SK-N-DZ (cell line): ENCODE data around the gene ZNF460. TPM values are rescaled to one million over a fixed set of nuclear protein-coding genes. Genes with fewer than 3 reads are reported as not detected.
"Not testable (repeated sequence)": the region's sequence is repeated elsewhere in the genome, so short reads cannot be mapped to it uniquely, and the experiment has no call there.

ENCODE experiments used
- DNase-seq: peaks from one replicate; pipeline ENCODE4 v3.0.0-alpha.2; 2015; ENCODE audit warnings: low spot score
- polyA plus RNA-seq, 2 experiments: library from polyadenylated mRNA; depleted of rRNA; stranded (reverse); fragments of >200 nt; gene quantifications; 2 replicates each; pipeline ENCODE4 v1.2.3, GENCODE V29; 2014

Gene ZNF460
- polyA plus RNA-seq (2014; cell fraction: cytosol; rRNA removed), result 4.7 and 11.5 TPM in 2 replicates
- 3.7 and 3.8 TPM in 2 replicates for polyA plus RNA-seq (2014; cell fraction: nucleus; rRNA removed)

DNA sequence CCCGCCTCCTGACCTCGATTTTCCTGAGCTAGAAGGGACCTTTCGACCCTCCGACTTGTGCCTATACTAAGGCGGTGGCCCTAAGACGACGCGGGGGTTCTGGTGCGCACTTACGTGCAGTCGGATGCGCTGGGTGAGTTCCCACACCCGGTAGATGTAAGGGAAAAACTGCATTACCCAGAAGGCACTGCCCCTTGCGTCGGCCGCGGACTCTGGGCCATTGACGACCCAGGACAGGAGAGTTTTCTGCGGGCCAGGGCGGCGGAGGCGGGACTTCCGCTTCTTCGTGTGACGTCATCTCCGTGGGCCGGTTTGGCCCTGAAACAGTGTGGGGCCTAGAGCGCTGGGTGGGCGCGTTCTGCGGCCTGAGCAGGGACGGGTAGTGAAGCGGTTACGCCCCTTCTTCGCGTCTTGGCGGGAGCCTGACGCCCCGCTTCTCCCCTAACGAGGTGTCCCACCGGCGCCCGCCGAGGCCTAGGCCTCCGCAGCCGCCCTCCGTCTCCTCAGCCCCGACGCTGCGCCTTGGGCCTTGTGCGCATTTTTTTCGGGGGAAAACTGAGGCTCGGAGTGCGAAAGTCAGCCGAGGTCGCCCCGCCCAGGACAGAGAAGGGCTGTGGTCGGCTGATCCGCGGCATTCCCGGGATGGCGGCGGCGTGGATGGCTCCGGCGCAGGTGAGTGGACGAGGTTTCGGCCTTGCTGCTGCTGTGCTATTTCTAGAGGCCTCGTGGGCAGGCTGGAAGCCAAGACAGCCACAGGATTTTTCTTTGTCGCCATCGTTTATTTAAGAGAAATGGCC, at the start of gene ZNF460:
Gene ZNF460, plus strand, starts transcription at position 321 of the 797 bp plus-strand sequence. Its CDS starts 322 bp downstream, at position 643.
- DNase-seq, result peak; percentile 93

DNA sequence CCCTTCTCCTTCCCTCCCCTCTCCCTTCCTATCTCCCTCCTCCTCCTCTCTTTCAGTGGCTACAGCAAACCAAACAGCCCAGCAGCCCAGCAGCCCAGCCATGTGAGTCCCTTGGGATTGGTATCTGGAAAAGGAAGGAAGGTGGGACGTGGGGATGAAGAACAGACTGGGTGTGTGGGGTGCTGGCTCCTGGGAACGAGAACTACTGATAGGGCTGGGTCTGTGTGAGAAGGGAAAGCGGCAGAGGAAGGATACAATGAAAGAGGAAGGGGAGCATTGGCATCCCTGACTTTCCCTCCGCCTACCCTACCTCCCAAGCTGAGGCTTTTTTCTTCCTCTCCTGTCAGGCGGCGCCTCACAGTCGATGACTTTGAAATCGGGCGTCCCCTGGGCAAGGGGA, 48.6 kb upstream of the ZNF460 start:
- DNase-seq, result no peak

DNA sequence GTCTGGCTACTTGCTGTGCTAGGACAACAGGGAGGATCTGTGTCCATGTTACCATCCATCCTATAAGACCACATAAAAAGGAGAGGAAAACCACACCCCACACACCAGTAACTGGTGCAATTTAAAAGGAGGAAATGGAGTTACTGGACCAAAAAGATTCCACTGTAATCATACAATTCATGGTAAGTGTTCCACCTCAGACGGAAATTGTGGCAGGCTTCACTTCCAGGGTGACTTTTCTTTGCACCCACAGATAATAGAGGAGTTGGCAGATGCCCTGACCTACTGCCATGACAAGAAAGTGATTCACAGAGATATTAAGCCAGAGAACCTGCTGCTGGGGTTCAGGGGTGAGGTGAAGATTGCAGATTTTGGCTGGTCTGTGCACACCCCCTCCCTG, 47.1 kb upstream of the ZNF460 start:
- DNase-seq, result no peak

DNA sequence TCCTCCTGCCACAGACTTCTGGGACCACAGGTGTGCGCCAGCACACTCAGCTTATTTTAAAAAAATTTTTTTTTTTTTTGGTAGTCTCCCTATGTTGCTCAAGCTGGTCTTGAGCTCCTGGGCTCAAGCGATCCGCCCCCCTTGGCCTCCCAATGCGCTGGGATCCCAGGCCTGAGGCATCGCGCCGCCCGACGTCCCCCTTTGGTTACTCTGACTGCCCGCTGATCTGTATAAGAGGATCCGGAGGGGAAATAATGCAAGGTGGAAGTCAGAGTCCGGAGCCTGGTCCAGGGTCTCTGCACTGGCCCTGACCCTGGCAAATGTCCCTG, 40.3 kb upstream of the ZNF460 start:
- DNase-seq, result no peak

DNA sequence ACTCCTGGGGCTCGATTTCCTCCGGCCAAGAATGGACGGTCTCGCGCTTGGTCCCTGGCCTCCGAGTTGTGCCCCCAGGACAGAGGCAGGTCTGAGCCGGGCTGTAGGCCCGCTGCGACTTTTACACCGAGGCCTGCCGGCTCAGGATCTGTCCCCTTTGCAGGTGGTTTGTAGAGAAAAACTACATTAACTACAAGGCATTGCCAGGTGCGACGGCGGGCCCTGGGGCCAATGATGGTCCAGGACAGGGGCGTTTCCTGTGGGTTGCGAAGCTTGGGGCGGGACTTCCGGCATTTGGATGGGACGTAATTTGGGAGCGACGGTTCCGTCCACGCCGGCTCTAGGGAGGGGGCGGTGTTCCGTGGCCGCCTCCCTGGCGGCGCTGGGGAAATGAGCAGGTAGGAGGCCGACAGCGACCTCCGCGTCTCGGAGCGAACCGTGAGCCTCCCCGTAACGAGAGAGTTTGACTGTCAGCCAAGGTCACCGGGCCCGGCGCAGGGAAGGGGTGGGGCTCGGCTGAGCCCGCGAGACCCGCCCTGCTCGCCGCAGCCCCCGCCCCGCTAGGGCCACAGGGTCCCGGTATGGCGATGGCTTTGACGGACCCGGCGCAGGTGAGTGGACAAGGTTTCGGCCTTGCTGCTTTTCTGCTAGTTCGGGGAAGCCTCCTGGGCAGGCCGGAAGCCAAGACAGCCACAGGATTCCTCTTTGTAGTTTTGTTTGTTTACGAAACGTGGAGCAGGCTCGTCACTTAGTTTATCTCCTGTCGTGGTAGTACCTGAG, 39.8 kb upstream of the ZNF460 start, which contains the start of gene ZNF805:
Gene ZNF805, plus strand, starts transcription at position 322 of the 780 bp plus-strand sequence. Its CDS starts 260 bp downstream, at position 582.
- peak; percentile 89 for DNase-seq

DNA sequence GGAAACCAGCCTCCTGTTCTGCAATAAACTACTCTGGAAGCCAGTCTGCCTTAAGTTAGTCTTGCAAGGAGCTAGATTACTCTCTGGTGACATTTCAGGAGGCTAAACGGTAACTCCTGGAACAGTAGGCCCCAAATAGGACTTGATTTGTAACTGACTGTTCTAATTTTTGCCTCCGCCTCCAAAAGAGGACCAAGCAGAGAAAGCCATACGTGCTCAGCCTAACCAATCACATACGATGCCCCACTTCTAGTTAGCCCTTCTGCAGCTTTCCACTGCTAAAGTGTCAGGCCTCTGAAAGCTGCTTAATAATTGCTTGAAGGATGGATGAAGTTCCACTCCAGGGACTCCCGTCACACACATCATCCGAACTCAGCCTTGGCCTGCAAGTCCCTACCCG, 39.1 kb upstream of the ZNF460 start:
- DNase-seq, result no peak

DNA sequence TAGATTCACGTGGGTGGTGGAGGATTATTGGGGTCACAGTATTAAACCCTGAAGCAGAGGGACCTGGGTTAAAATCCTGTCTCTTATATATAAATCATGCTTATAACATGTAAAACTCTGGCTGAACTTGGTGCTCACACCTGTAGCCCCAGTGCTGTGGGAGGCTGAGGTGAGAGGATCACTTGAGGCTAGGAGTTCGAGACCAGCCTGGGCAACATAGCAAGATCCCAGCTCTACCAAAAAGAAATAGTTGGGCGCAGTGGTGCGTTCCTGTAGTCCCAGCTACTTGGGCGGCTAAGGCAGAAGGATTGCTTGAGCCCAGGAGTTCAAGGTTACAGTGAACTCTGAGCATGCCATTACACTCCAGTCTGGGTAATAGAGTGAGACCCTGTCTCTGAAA, 37.5 kb upstream of the ZNF460 start:
- DNase-seq, result no peak

DNA sequence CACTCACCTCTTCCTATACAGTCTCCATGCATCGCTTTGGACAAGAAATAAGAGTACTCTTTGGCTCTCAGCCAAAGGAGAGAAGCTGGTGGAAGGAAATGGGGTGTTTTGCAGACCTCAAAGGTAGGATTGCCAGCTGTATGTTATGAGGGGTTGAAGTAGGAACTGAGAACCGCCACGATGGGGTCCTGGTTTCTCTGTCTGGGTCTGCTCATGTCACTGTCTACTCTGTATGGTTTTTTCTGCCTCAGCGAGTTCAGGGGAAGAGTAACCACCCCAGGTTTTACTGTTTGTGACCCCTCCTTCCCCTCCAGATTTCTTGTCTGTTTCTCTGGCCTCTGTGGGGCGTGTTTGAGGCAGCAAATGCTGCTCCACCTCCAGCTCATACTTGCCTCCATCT, 35.8 kb upstream of the ZNF460 start:
- no peak for DNase-seq

DNA sequence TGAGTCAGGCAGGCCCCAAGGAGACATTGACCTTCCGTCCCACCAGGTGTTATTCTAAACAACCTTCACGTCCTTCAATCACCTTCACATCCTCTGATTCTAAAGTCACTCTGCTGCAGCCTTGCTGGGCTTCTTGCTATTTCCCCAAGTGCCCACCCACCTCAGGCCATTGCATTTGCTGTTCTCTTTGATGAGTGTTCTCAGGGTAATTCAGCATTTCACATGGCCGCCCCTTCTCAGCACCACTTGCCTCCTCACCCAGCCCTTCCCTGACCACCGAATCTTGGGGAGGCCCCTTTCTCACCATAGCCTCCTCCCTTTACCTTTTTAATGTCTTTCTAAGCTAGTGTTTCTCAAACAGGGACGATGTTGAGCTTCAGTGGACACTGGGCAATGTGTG, 35.2 kb upstream of the ZNF460 start:
- DNase-seq, result no peak

DNA sequence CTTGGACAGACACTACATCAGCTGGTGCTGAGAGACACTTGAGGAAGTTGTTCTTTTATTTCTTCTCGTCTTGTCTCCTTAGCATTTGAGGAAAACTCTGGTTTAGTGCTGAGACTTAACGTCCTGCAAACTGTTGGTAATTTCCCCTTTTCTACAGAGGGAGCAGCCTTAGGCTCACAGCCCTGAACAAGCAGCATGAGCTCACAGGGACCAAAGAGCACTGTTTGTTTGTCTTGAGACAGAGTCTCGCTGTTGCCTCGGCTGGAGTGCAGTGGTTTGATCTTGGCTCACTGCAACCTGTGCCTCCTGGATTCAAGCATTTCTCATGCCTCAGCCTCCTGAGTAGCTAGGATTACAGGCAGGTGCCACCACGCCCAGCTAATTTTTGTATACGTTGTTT, 34.3 kb upstream of the ZNF460 start:
- DNase-seq, result no peak

DNA sequence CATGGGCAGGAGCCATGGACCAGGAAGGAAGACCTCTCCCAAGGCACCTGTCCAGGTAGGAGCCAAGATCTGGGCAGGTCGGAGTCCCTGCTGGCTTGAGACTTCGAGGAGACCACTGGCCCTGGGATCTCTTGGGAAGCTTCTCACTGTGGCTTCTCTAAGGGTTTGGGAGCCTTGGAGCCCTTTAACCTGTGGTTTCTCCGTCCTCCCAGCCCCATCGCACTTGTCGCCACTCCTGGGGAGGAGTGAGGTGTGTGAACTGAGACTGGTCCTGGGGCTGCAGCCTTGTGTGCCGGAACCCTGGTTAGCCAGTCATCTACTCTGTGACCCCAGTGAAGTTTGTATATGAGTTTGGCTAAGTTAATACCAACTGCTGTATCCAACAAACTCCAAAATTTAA, 31.6 kb upstream of the ZNF460 start:
- no peak for DNase-seq

DNA sequence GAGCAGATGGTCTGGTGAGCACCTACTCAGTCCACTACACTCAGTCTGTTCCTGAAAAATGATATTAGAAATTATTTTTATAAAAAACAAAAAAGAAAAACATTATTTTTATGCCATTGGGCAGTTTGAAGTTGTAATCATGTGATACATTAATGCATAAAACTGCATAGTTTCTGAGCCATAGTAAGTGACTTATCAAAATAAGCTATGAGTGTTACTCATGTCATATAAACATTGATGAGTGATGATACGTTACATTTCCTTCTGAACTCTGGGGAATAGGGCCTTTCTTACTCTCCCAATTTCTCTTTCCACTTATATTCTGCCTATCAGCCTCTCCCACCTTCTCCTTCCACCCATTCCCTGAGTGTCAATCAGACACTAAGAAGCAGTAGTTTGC, 31.0 kb upstream of the ZNF460 start:
- DNase-seq, result no peak

DNA sequence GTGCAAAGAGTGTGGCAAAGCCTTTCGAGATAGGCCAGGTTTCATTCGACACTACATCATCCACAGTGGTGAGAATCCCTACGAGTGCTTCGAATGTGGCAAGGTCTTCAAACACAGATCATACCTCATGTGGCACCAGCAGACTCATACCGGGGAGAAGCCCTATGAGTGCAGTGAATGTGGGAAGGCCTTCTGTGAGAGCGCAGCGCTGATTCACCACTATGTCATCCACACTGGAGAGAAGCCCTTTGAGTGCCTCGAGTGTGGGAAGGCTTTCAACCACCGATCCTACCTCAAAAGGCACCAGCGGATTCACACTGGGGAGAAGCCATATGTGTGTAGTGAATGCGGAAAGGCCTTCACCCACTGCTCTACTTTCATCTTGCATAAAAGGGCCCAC, 26.5 kb upstream of the ZNF460 start:
- DNase-seq, result not testable (repeated sequence)

DNA sequence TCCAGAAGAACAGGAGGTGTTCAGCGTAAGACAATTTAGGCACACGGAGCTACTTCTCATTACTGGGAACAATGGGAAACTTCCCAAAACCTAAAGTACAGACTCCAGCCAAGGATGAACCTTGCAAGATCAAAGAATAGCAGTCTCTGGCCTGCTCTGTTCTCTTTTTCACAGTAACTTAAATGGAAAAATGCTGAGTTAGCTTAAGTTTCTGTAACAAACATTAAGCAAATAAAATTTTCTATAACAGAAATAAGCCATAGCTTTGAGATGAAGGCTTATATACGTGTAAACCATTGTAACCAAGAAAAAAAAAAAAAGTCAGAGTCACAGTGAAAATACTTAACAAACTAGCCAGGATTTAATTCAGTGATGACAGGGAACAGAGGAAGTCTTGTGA, 18.2 kb upstream of the ZNF460 start:
- DNase-seq, result no peak

DNA sequence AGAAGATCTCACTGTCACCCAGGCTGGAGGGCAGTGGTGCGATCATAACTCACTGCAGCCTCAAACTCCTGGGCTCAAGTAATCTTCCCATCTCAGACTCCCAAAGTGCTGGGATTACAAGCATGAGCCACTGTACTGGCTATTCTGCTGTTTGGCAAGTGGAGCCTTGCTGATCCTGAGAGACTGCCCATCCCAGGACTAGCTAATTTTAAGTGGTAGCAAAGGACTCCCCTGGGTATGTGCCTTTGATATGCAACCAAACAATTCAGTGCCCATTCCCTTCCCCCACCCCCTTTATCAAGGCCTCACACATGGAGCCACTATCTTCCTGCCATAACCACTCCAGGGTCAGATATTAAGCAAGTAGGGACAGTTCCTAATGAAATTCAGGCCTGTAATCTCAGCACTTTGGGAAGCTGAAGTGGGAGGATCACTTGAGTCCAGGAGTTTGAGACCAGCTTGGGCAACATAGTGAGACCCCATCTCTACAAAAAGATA, 17.0 kb upstream of the ZNF460 start:
- DNase-seq, result no peak

DNA sequence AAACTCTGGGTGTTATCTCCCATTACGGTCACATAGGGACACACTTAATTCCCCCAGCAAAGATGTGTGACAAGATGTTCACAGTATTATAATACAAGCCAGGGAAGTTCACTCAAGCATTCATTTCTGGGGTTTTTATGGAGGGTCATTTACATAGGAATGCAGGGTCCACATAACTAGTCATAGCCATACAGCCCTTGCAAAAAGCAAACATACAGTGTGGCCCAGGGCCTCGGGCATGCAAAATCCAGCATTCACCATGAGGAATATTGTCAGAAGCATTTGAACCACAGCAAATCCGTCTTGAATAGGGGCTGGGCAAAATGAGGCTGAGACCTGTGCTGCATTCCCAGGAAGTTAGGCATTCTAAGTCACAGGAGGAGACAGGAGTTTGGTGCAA, 13.0 kb upstream of the ZNF460 start:
- DNase-seq, result no peak

DNA sequence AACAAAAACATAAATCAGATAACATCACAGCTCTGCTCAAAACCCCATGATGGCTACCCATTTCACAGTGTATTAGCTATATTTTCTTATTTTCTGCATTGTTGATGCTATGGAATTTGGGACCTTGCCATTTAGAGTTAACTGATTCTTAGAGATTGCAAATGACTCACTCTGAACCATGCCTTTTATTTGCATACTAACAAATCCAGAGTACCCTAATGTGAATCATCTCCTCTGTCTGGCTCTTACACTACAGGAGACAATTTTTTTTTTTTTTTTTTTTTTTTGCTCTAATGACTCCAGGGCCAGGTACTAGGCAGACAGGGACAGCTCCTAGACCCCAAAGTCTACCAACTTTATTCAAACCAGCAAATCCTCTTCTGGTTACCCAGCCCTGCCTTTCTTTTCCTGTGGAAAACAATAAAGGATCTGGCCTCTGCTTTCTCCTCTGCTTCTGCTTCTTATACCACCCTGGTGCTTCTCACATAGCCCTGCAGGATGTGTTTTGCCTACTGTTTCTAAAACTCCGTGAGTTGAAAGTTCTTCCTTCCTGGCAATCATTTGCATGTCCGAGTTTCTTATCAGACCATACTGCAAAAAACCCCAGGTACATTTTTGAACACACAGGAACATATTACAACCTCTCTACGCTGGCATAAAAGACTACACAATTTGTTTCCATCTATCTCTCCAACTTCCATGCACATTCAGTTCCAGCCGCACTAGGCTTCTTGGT, 10.6 kb upstream of the ZNF460 start:
- DNase-seq, result no peak

DNA sequence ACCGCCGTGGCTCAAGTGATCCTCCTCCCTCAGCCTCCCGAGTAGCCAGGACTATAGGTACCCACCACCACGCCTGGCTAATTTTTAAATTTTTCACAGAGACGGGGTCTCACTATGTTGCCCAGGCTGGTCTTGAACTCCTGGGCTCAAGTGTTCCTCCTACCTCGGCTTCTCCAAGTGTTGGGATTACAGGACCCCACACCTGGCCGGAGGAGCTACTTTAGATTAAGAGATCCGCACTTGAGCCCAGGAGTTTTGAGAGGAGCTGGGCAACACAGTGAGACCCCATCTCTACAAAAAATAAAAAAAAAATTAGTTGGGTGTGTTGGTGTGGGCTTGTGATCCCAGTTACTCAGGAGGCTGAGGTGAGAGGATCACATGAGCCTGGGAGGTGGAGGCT, 9.0 kb upstream of the ZNF460 start:
- no peak for DNase-seq

DNA sequence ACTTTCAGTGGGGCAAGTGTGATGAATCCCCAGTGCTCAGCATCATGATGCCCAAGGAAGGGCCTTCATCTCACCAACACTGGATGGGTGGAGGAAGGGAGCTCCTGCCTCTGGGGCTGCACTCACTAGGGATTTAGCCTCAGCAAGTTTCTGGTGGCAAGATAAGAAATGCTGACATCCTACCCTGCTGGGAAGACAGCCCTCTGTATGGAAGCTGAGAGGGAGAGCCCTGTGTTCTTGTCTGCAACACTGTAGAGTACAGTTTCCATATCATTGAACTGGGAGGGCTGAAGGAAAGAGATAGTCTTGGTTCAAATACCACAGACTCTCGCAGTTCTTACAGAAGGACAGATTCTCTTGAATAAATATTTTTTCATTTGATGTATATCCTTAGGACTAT, 7.3 kb upstream of the ZNF460 start:
- DNase-seq, result no peak

DNA sequence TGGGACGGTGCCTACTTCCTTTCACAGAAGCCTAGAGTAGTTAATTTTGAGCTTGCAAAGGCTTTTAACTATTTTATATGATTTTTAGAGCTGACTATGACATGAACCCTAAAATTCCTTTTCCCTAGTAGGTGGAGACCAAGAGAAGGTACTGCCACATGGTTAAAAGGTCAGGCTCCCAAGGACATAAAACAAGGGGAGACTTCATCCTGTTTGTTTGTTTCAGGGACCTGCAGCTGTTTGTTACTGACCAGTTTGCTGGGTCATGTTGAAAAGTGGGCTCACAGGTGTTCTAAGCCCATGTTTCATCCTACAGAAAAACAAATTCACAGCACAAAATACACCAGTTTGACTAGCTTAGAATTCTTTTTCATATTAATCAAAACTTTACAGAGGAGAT, 3.9 kb upstream of the ZNF460 start:
- DNase-seq, result no peak

DNA sequence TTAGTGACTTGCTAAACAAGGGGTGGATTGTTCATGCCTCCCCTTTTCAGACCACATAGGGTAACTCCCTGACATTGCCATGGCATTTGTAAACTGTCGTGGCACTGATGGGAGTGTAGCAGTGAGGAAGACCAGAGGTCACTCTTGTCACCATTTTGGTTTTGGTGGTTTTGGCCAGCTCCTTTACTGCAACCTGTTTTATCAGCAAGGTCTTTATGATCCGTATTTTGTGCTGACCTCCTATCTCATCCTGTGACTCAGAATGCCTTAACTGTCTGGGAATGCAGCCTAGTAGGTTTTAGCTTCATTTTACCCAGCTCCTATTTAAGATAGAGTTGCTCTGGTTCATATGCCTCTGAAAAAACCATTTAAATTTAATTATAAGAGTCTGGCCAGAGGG, 1.8 kb upstream of the ZNF460 start:
- not testable (repeated sequence) for DNase-seq
